Astrocyte of the cerebellum (primary cell): ENCODE results near the gene PPP1R7.
"Not testable (repeated sequence)": the region's sequence is repeated elsewhere in the genome, so short reads cannot be mapped to it uniquely, and the experiment has no call there.

ENCODE experiments used
- DNase-seq: peaks from one replicate; pipeline ENCODE4 v3.0.0-alpha.2; 2011; ENCODE audit warnings: low read depth
- H3K4me3 ChIP-seq: 2 replicates; pipeline ENCODE4 v1.5.1; 2011; ENCODE audit warnings: mild to moderate bottlenecking, low read depth, low read length, moderate library complexity
- in situ Hi-C: cut with HindIII; loops from 2 replicates; pipeline ENCODE4 v1.10.0; 2017; ENCODE audit warnings: low sequenced_read_pairs
- TF ChIP-seq, protein P1 (sequence below): IDR thresholded peaks from 2 replicates; pipeline ENCODE4 v1.5.1; 2012; ENCODE audit warnings: low read length, low read depth, moderate library complexity, mild to moderate bottlenecking; ENCODE audit errors: missing control alignments

PPP1R7 gene, protein sequence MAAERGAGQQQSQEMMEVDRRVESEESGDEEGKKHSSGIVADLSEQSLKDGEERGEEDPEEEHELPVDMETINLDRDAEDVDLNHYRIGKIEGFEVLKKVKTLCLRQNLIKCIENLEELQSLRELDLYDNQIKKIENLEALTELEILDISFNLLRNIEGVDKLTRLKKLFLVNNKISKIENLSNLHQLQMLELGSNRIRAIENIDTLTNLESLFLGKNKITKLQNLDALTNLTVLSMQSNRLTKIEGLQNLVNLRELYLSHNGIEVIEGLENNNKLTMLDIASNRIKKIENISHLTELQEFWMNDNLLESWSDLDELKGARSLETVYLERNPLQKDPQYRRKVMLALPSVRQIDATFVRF

DNA sequence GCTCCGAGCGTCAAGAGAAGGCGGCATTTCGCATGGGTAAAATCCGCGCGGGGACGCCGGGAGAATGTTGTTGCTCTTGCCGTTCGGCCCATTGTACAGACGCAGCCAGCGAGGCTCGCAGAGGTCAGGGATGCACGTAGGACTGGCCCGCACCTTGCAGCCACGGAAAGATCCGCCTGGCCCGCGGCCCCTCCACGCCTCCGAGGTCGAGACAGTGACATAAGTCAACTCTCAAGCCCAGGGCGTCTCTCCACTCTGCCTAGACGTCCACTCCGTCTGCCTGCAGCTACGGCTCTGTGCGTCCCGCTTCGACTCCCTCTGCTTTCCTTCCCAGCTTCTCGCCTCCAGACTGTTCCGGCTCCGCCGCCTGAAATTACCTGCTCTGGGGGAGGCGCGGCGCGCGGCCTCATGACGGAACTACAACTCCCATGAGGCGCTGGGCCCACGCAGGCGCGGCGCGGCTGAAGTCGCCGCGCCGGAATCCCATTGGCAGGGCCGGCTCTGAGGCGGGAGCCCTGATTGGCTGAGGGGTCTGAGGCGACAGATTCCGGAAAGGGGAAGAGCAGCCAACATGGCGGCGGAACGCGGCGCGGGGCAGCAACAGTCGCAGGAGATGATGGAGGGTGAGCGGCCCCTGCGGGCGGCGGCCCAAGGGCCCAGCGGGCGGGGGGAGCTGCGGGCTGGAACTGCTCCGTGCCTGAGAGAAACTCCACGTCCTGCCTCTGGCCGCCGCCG lies at the start of gene PPP1R7:
Gene PPP1R7, plus strand, starts transcription at position 543 of the 735 bp plus-strand sequence. Its CDS starts 29 bp downstream, at position 572.
- DNase-seq, result peak; percentile 84
- in situ Hi-C loops, result no loop called here
- H3K4me3 ChIP-seq, result peak within 1 kb of the TSS; percentile 77
- TF ChIP-seq, protein P1, sequence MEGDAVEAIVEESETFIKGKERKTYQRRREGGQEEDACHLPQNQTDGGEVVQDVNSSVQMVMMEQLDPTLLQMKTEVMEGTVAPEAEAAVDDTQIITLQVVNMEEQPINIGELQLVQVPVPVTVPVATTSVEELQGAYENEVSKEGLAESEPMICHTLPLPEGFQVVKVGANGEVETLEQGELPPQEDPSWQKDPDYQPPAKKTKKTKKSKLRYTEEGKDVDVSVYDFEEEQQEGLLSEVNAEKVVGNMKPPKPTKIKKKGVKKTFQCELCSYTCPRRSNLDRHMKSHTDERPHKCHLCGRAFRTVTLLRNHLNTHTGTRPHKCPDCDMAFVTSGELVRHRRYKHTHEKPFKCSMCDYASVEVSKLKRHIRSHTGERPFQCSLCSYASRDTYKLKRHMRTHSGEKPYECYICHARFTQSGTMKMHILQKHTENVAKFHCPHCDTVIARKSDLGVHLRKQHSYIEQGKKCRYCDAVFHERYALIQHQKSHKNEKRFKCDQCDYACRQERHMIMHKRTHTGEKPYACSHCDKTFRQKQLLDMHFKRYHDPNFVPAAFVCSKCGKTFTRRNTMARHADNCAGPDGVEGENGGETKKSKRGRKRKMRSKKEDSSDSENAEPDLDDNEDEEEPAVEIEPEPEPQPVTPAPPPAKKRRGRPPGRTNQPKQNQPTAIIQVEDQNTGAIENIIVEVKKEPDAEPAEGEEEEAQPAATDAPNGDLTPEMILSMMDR, result no peak

DNA sequence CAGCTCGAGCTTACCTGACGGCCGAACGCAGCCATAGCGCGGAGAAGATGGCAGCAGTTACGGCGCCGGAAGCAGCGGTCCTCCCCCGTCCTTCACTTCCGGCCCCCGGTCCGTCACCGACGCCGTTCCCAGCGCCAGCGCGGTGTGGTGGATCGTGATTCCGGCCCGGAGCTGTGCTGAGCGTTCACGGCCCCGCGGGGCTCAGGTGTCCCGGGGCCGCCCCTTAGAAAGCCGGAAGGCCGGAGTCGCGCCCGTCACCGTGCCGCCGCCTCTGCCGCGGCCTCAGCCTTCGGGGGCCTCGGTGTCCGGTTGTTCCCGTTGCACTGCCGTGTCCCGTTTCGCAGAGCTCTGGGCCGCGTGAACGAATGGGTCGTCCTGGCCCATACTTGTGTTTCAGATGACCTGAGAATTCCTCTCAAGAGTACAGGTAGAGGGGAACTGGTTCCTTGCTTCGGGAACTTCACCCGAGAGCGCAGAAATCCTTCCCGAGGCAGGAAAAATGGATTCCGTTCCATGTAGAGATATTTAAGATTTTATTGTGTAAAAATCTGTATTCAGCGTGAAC lies 47.9 kb upstream of the PPP1R7 start, which contains the start of gene MTERF4:
Gene MTERF4, minus strand, starts transcription at position 49 of the 565 bp plus-strand sequence. Its CDS starts 14 bp downstream, at position 35.
- peak within 1 kb of the TSS; percentile 91 for H3K4me3 ChIP-seq
- in situ Hi-C loops, result no loop called here
- TF ChIP-seq, protein P1, result no peak
- peak; percentile 40 for DNase-seq

DNA sequence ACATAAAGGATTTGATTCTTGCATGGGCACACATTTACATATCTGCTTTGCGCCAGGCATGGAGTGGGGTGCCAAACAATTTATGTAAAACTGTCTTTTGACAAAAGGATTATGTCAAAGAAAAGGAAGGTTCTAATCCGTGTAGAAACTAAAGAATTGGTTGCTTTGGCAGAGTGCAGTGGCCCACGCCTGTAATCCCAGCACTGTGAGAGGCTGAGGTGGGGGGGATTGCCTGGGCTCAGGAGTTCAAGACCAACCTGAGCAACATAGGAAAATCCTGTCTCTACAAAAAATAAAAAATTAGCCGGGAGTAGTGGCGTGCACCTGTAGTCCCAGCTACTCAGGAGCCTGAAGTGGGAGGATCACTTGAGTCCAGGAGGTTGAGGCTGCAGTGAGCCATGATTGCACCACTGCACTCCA lies 47.1 kb upstream of the PPP1R7 start:
- peak overlapping the region; percentile 91 for H3K4me3 ChIP-seq
- in situ Hi-C loops, result no loop called here
- no peak for DNase-seq
- TF ChIP-seq, protein P1, result no peak

DNA sequence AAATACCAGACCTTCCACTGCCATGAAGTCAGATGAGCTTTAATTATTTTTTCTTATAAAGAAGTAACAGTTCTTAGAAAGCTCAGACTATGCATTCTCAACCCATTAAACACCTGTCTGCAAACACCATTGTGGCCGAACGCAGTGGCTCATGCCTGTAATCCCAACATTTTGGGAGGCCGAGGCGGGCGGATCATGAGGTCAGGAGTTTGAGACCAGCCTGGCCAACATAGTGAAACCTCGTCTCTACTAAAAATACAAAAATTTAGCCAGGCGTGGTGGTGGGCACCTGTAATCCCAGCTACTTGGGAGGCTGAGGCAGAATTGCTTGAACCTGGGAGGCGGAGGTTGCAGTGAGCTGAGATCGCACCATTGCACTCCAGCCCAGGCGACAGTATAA lies 45.7 kb upstream of the PPP1R7 start:
- in situ Hi-C loops, H3K4me3 ChIP-seq, DNase-seq: not testable (repeated sequence)

DNA sequence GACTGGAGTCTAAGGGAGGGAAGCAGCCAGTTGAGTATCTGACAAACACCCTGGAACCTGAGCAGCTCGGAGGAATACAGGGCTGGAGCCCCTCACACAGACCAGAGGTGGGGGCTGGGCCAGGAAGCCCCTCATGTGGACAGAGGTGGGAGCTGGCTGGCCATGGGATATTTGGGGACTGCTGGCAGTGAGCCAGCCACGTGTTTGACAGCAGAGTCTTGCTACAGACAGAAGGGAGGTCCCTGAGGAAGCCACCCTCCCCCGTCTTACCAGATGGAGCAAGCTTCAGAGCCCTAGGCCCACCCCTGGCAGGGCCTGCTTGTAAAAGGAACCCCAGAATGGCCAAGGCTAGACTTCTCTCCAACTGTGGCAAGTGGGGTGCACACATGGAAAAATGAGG lies 44.6 kb upstream of the PPP1R7 start:
- no peak overlapping the region for H3K4me3 ChIP-seq
- DNase-seq, result no peak
- TF ChIP-seq, protein P1, result no peak
- in situ Hi-C loops, result no loop called here

DNA sequence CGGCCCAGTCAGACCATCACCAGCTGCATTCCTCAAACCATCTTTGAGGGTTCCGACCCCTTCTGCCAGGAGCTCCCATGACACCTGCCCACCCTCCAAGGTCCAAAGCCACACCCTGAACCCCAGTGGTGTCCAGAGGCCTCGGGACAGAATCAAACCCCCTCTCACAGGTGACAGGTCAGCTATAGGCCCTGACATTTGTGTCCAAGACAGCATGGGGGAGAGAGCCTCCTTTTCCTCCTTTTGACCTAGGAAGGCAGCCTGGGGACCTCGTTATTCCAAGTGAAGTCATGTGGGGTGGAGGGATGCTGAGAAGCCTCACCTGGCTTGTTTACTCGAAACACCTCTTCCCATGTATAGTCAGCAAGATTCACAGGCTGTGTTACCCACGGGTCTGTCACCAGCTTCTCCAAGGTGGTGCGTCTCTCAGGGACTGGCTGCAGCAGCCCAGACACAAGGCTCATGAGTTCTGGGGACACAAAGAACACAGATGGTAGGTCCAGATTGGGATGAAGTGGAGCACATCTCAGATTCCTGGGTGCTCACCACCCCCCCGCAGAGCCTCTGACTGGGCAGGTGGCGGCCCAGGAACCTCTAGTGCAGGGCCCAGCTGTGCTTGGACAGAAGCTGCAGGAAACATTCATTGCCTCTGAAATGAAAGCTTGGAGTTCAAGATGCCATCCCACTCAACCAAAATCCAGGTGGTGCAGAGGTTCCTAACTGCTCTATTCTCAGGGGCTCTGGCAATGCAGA lies 43.1 kb upstream of the PPP1R7 start:
- TF ChIP-seq, protein P1, result no peak
- in situ Hi-C loops, result no loop called here
- H3K4me3 ChIP-seq, result no peak overlapping the region
- DNase-seq, result no peak
